ENCODE measurements around the gene KIF17. TPM values are rescaled to one million over a fixed set of nuclear protein-coding genes. Genes with fewer than 3 reads are reported as not detected.

KIF17 gene
- total RNA-seq, 1 experiment from 2014 or later, result 5.1 TPM

- no peak for DNase-seq
- no peaks in the 10 kb centered on the region for H3K23me2 ChIP-seq (ENCODE audit: insufficient read length, low read depth, low read length, poor library complexity, severe bottlenecking)
- no peak overlapping the region for H2AK5ac ChIP-seq (ENCODE audit: insufficient read length, low read length)
- H2BK15ac ChIP-seq (ENCODE audit: low read depth, low read length), result no peak overlapping the region
- H3K27ac ChIP-seq (ENCODE audit: insufficient read length, low read depth, low read length), result no peak overlapping the region
- TF ChIP-seq, protein P1, sequence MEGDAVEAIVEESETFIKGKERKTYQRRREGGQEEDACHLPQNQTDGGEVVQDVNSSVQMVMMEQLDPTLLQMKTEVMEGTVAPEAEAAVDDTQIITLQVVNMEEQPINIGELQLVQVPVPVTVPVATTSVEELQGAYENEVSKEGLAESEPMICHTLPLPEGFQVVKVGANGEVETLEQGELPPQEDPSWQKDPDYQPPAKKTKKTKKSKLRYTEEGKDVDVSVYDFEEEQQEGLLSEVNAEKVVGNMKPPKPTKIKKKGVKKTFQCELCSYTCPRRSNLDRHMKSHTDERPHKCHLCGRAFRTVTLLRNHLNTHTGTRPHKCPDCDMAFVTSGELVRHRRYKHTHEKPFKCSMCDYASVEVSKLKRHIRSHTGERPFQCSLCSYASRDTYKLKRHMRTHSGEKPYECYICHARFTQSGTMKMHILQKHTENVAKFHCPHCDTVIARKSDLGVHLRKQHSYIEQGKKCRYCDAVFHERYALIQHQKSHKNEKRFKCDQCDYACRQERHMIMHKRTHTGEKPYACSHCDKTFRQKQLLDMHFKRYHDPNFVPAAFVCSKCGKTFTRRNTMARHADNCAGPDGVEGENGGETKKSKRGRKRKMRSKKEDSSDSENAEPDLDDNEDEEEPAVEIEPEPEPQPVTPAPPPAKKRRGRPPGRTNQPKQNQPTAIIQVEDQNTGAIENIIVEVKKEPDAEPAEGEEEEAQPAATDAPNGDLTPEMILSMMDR (conservative IDR thresholded peaks at IDR 0.05), result no peak
- H4K91ac ChIP-seq (ENCODE audit: insufficient read length, low read depth, low read length), result no peak overlapping the region
- no peak overlapping the region for H2BK20ac ChIP-seq (ENCODE audit: low read depth, low read length, poor library complexity, severe bottlenecking)
- H3K56ac ChIP-seq (ENCODE audit: insufficient read length, low read depth, low read length), result no peak overlapping the region
- H3K9me3 Mint-ChIP-seq, result no peaks in the 10 kb centered on the region; a peak in 1 of 5 replicates
- no peaks in the 10 kb centered on the region for H3K36me3 Mint-ChIP-seq (ENCODE audit: insufficient read depth in 1 of 3, low read depth in 3 of 3)
- no CpG with 5 or more reads among the region's 1 CpG for WGBS (ENCODE audit: extremely low coverage, insufficient read length, low lambda C conversion rate)
- no peaks in the 10 kb centered on the region for H3K79me2 ChIP-seq (ENCODE audit: insufficient read depth, low read length)
- H3K27me3 ChIP-seq (ENCODE audit: insufficient read depth, low read length), result no peaks in the 10 kb centered on the region
- H2BK120ac ChIP-seq (ENCODE audit: low read depth, low read length, poor library complexity, severe bottlenecking), result no peak overlapping the region
- H4K20me1 ChIP-seq (ENCODE audit: control insufficient read depth, insufficient read depth, insufficient read length), result no peaks in the 10 kb centered on the region
- H4K8ac ChIP-seq (replicated peaks; ENCODE audit: insufficient read length, low read depth, low read length), result no peak overlapping the region
- no peaks in the 10 kb centered on the region for H3K9me3 ChIP-seq (ENCODE audit: control insufficient read depth, low read depth, low read length)
- H3K9ac ChIP-seq (ENCODE audit: extremely low read depth, insufficient read length, low read length), result no peak overlapping the region
- no peak overlapping the region for H3K23ac ChIP-seq (ENCODE audit: insufficient read length, low read depth, low read length)
- H3K27me3 Mint-ChIP-seq (ENCODE audit: low read depth), result no peaks in the 10 kb centered on the region; the same call in 1 of the 2 replicates
- no peak overlapping the region for H2AFZ ChIP-seq (ENCODE audit: low read length)
- no peak overlapping the region for H3K4me2 ChIP-seq (ENCODE audit: insufficient read depth, insufficient read length, low read length)
- no peak overlapping the region for H2BK5ac ChIP-seq (ENCODE audit: insufficient read length, low read length)
- H3K4ac ChIP-seq (ENCODE audit: low read depth, low read length), result no peak overlapping the region
- H3K4me1 Mint-ChIP-seq, result peaks cover 24 to 26% of the 10 kb centered on the region in 2 experiments
- peaks cover 6% of the 10 kb centered on the region; the same call in 1 of the 2 replicates for H3K4me1 ChIP-seq (ENCODE audit: insufficient read depth, low read length)
- no peak overlapping the region for H3K14ac ChIP-seq (ENCODE audit: insufficient read depth, low read length)
- H3T11ph ChIP-seq (ENCODE audit: low read length), result no peak overlapping the region
- H4K5ac ChIP-seq (ENCODE audit: insufficient read length, low read depth, low read length), result no peak overlapping the region
- H3K4me3 Mint-ChIP-seq, result no peak overlapping the region
- H3K79me1 ChIP-seq (ENCODE audit: insufficient read depth, low read depth, low read length, poor library complexity, severe bottlenecking), result no peaks in the 10 kb centered on the region
- no peak overlapping the region for H3K27ac Mint-ChIP-seq
- H2BK12ac ChIP-seq (ENCODE audit: insufficient read length, low read depth, low read length), result no peak overlapping the region
- H3K18ac ChIP-seq (ENCODE audit: insufficient read length, low read depth, low read length), result no peak overlapping the region
Measured at GRCh38 chr1:20619999-20620398, 97.8 kb downstream of the KIF17 start.

Measured in H9 (cell line).